NT2/D1 (cell line): Measurements from ENCODE around the gene CCS.
A peak's percentile ranks its signal among the peaks of the same experiment; 100 is the strongest.
"Not testable (repeated sequence)": the region's sequence is repeated elsewhere in the genome, so short reads cannot be mapped to it uniquely, and the experiment has no call there.

Experiments used
- DNase-seq: peaks from one replicate; pipeline ENCODE4 v3.0.0-alpha.2; 2011; ENCODE audit warnings: low read depth, low spot score
- H3K27me3 ChIP-seq: 2 replicates; pipeline ENCODE4 v1.6.0; 2011; ENCODE audit warnings: mild to moderate bottlenecking; ENCODE audit not compliant: insufficient read length, insufficient read depth
- H3K36me3 ChIP-seq: 2 replicates; pipeline ENCODE4 v1.6.1; 2011; ENCODE audit warnings: mild to moderate bottlenecking, low read length, mixed read lengths; ENCODE audit not compliant: insufficient read depth, insufficient read length
- H3K4me1 ChIP-seq: 2 replicates; pipeline ENCODE4 v1.5.1; 2011; ENCODE audit not compliant: insufficient read depth, insufficient read length
- H3K4me3 ChIP-seq: 2 replicates; pipeline ENCODE4 v1.5.1; 2011; ENCODE audit warnings: low read depth; ENCODE audit not compliant: insufficient read length
- H3K9ac ChIP-seq: 2 replicates; pipeline ENCODE4 v1.6.0; 2011; ENCODE audit warnings: low read depth; ENCODE audit not compliant: insufficient read length
- H3K9me3 ChIP-seq: 2 replicates; pipeline ENCODE4 v1.5.1; 2011; ENCODE audit warnings: mild to moderate bottlenecking, low read length; ENCODE audit not compliant: insufficient read depth
- SUZ12 ChIP-seq: IDR thresholded peaks from 2 replicates; pipeline ENCODE4 v1.6.1; 2011; ENCODE audit not compliant: insufficient read length, insufficient read depth; ENCODE audit errors: extremely low read depth
- YY1 ChIP-seq: IDR thresholded peaks from 2 replicates; pipeline ENCODE4 v1.6.1; 2011; ENCODE audit not compliant: insufficient read length, insufficient read depth
- ZNF274 ChIP-seq: IDR thresholded peaks from 2 replicates; pipeline ENCODE4 v1.6.1; 2011; ENCODE audit warnings: mild to moderate bottlenecking, low read depth, low read length

CCS gene

GRCh38 chr11:66568124-66568916, 24.7 kb upstream of the CCS start, which contains the start of gene CTSF:
Gene CTSF, minus strand, starts transcription at chr11:66568606. Its CDS starts 120 bp downstream, at chr11:66568486.
- no peak for DNase-seq
- Histone ChIP-seq H3K4me3 (no peak within 1 kb of the TSS), H3K9ac (peak within 1 kb of the TSS; percentile 7), H3K9me3 (no peaks in the 10 kb centered on the region), H3K36me3 (no peaks in the 10 kb centered on the region), H3K4me1 (no peaks in the 10 kb centered on the region), H3K27me3 (no peaks in the 10 kb centered on the region)
- no peak for TF ChIP-seq SUZ12
- no peak for TF ChIP-seq ZNF274
- no peak for TF ChIP-seq YY1

- TF ChIP-seq SUZ12 (no peak), ZNF274 (no peak), YY1 (no peak)
- no peaks in the 10 kb centered on the region for H3K36me3 ChIP-seq
- H3K27me3 ChIP-seq, result no peaks in the 10 kb centered on the region
- peaks cover 3% of the 10 kb centered on the region; the same call in 1 of the 2 replicates for H3K9me3 ChIP-seq
- H3K9ac ChIP-seq, result peak overlapping the region; percentile 7
- no peak for DNase-seq
- H3K4me1 ChIP-seq, result no peaks in the 10 kb centered on the region
- no peak overlapping the region for H3K4me3 ChIP-seq
Measured at GRCh38 chr11:66569076-66569475, 23.9 kb upstream of the CCS start.

- Histone ChIP-seq H3K9ac (no peak overlapping the region), H3K9me3 (peaks cover 4% of the 10 kb centered on the region; the same call in 1 of the 2 replicates), H3K36me3 (no peaks in the 10 kb centered on the region), H3K27me3 (no peaks in the 10 kb centered on the region), H3K4me1 (no peaks in the 10 kb centered on the region), H3K4me3 (no peak overlapping the region)
- no peak for TF ChIP-seq ZNF274
- TF ChIP-seq SUZ12, result no peak
- TF ChIP-seq YY1, result no peak
- DNase-seq, result peak; percentile 85
Measured at GRCh38 chr11:66570079-66570849, 22.7 kb upstream of the CCS start.

- Histone ChIP-seq H3K36me3 (no peaks in the 10 kb centered on the region), H3K9me3 (peaks cover 4% of the 10 kb centered on the region; the same call in 1 of the 2 replicates), H3K27me3 (no peaks in the 10 kb centered on the region), H3K9ac (no peak overlapping the region), H3K4me3 (no peak overlapping the region), H3K4me1 (no peaks in the 10 kb centered on the region)
- peak; percentile 51 for DNase-seq
- no peak for TF ChIP-seq SUZ12
- TF ChIP-seq ZNF274, result no peak
- no peak for TF ChIP-seq YY1
Measured at GRCh38 chr11:66570850-66571180, 22.2 kb upstream of the CCS start.

- peak overlapping the region; percentile 23 for H3K9ac ChIP-seq
- peak; percentile 51 for DNase-seq
- peaks cover 3% of the 10 kb centered on the region for H3K4me1 ChIP-seq
- peaks cover 20% of the 10 kb centered on the region for H3K9me3 ChIP-seq
- TF ChIP-seq YY1, result no peak
- no peak for TF ChIP-seq SUZ12
- no peak for TF ChIP-seq ZNF274
- H3K36me3 ChIP-seq, result no peaks in the 10 kb centered on the region
- H3K27me3 ChIP-seq, result peaks cover 11% of the 10 kb centered on the region
- H3K4me3 ChIP-seq, result no peak overlapping the region
Measured at GRCh38 chr11:66579017-66579606, 13.9 kb upstream of the CCS start.

- no peak for DNase-seq
- no peak overlapping the region for H3K4me3 ChIP-seq
- H3K9ac ChIP-seq, result no peak overlapping the region
- H3K36me3 ChIP-seq, result no peaks in the 10 kb centered on the region
- TF ChIP-seq YY1 (no peak), ZNF274 (no peak), SUZ12 (no peak)
- H3K4me1 ChIP-seq, result peaks cover 3% of the 10 kb centered on the region
- peaks cover 27% of the 10 kb centered on the region for H3K9me3 ChIP-seq
- peaks cover 11% of the 10 kb centered on the region for H3K27me3 ChIP-seq
Measured at GRCh38 chr11:66580803-66581202, 12.2 kb upstream of the CCS start.

- peaks cover 3% of the 10 kb centered on the region for H3K4me1 ChIP-seq
- H3K36me3 ChIP-seq, result no peaks in the 10 kb centered on the region
- peaks cover 32% of the 10 kb centered on the region for H3K9me3 ChIP-seq
- TF ChIP-seq SUZ12, result no peak
- no peak for TF ChIP-seq ZNF274
- H3K27me3 ChIP-seq, result peaks cover 11% of the 10 kb centered on the region
- no peak overlapping the region for H3K9ac ChIP-seq
- no peak overlapping the region for H3K4me3 ChIP-seq
- no peak for DNase-seq
Measured at GRCh38 chr11:66581261-66581660, 11.7 kb upstream of the CCS start.

GRCh38 chr11:66582565-66583147, 10.3 kb upstream of the CCS start:
- DNase-seq, H3K36me3 ChIP-seq, H3K4me3 ChIP-seq, H3K9ac ChIP-seq, H3K4me1 ChIP-seq: not testable (repeated sequence)
- Histone ChIP-seq H3K27me3 (peaks cover 11% of the 10 kb centered on the region), H3K9me3 (peaks cover 38% of the 10 kb centered on the region)

- H3K4me3 ChIP-seq, H3K4me1 ChIP-seq, H3K9ac ChIP-seq, H3K36me3 ChIP-seq, DNase-seq, H3K27me3 ChIP-seq: not testable (repeated sequence)
- H3K9me3 ChIP-seq, result peaks cover 46% of the 10 kb centered on the region
Measured at GRCh38 chr11:66585447-66585846, 7.5 kb upstream of the CCS start.
